Stimulated activated CD8-positive, alpha-beta memory T cell treated with anti-CD3 and anti-CD28 coated beads, Interleukin-15, amount 100 ng/mL, for 24 hours (primary cell): ENCODE data around the gene IRAK2.
A peak's percentile ranks its signal among the peaks of the same experiment; 100 is the strongest.
"Not testable (repeated sequence)": the region's sequence is repeated elsewhere in the genome, so short reads cannot be mapped to it uniquely, and the experiment has no call there.

Experiments
- DNase-seq: peaks from one replicate; pipeline ENCODE4 v3.0.0-alpha.2; 2020; ENCODE audit warnings: low read depth

IRAK2 gene, protein sequence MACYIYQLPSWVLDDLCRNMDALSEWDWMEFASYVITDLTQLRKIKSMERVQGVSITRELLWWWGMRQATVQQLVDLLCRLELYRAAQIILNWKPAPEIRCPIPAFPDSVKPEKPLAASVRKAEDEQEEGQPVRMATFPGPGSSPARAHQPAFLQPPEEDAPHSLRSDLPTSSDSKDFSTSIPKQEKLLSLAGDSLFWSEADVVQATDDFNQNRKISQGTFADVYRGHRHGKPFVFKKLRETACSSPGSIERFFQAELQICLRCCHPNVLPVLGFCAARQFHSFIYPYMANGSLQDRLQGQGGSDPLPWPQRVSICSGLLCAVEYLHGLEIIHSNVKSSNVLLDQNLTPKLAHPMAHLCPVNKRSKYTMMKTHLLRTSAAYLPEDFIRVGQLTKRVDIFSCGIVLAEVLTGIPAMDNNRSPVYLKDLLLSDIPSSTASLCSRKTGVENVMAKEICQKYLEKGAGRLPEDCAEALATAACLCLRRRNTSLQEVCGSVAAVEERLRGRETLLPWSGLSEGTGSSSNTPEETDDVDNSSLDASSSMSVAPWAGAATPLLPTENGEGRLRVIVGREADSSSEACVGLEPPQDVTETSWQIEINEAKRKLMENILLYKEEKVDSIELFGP

DNA sequence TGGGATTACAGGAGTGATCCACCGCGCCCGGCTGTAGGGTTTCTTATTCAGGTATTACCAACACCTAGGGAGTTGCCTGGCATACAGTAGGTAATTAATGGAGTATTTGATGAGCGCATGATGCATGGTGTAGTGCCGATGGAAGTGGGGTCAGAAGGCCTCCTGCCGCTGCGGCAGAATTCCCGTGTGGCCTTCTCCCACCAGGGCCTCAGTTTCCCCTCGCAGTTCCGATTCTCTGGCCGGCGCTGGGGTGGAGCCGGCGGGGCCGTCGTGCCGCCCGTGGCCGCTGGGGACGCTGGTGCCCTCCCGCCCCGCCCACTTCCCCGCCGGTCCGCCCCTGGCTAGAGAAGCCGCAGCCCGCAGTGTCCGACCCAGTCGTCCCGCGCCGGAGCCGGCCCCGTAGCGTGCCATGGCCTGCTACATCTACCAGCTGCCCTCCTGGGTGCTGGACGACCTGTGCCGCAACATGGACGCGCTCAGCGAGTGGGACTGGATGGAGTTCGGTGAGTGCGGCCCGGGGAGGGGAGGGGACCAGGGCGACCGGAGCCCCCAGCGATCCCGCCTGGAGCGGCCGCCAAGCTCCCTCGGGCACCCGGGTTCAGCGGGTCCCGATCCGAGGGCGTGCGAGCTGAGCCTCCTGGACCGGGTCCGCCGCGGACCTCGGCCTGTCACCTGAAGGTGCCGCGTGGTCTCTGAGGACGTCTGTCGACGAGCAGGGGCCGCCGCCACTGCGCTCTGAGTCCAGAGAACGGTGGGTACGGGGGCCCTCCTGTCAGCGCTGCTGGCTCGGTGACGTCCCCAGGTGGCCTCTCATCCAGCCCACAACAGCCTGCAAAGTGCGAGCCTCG lies at the start of gene IRAK2:
TSS of gene IRAK2 (plus strand) at position 374 of the 848 bp plus-strand sequence. CDS start at position 410, 36 bp downstream.
- DNase-seq = peak; percentile 40

- DNase-seq = peak; percentile 81
Observed at GRCh38 chr3:10115326-10116137, 49.2 kb upstream of the IRAK2 start, which contains the start of gene BRK1. BRK1 (plus strand) TSS chr3:10115675; CDS start chr3:10115702, 27 bp downstream.

DNA sequence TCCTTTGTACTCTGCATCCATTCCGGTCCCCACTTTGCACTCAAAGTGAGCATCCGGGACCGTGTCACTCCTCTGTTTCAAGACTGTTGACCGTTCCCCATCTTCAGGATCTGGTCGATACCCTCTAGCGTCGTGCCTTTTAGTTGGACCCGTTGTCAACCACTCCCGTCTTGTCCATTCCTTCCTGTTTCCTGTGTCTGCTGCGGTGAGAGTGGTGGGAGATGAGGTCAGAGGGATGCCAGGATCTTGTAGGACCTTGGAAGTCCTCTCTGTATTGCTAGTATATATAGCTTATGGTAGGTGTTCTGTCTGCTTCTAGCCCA lies 48.6 kb upstream of the IRAK2 start:
- no peak for DNase-seq

GRCh38 chr3:10116928-10117327 lies 47.8 kb upstream of the IRAK2 start:
- DNase-seq = no peak

GRCh38 chr3:10119376-10119775 lies 45.3 kb upstream of the IRAK2 start:
- DNase-seq = no peak

DNA sequence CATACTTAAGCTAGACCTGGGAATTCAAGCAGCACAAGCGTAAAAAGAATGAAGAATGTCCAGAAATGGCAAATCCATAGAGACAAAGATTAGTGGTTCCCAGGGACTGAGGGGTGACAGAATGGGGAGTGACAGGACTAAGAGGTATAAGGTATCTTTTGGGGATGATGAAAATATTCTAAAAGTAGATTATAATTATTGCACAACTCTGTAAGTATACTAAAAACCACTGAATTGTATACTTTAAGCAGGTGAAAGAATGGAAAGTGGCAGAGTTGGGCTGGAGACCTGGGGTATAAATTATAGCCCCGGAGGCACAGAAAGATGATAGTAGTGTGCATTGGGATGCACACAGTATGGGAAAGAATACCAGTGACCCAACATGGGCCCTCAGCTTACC lies 43.7 kb upstream of the IRAK2 start:
- DNase-seq = no peak

GRCh38 chr3:10122724-10123123 lies 42.0 kb upstream of the IRAK2 start:
- DNase-seq = no peak

- not testable (repeated sequence) for DNase-seq
Observed at GRCh38 chr3:10135872-10136271, 28.8 kb upstream of the IRAK2 start.

DNA sequence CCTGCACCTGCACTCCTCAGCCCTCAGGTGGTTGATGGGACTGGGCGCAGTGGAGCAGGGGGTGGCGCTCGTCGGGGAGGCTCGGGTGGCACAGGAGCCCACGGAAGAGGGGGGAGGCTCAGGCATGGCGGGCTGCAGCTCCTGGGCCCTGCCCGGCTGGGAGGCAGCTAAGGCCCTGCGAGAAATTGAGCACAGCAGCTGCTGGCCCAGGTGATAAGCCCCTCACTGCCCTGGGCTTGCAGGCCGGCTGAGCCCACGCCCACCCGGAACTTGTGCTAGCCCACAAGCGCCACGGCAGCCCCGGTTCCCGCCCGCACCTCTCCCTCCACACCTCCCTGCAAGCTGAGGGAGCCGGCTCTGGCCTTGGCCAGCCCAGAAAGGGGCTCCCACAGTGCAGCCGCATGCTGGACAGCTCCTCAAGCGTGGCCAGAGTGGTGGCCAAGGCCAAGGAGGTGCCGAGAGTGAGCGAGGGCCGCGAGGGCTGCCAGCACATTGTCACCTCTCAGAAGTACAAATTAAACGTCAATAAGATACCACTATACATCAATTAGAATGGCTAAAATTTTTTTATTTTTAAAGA lies 28.2 kb upstream of the IRAK2 start:
- no peak for DNase-seq

DNA sequence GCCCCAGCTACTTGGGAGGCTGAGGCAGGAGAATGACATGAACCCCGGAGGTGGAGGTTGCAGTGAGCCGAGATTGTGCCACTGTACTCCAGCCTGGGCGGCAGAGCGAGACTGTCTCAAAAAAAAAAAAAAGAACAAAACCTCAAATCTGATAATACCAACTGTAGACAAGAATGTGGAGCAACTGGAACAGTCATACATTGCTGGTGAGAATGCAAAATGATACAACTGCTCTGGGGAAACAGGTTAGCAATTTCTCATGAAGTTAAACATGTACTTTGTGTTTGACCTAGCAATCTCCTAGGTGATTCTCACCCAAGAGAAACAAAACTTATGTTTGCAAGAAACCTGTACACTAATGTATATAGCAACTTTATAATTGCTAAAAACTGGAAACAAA lies 27.5 kb upstream of the IRAK2 start:
- no peak for DNase-seq

- DNase-seq = no peak
Observed at GRCh38 chr3:10140996-10141546, 23.6 kb upstream of the IRAK2 start.

DNA sequence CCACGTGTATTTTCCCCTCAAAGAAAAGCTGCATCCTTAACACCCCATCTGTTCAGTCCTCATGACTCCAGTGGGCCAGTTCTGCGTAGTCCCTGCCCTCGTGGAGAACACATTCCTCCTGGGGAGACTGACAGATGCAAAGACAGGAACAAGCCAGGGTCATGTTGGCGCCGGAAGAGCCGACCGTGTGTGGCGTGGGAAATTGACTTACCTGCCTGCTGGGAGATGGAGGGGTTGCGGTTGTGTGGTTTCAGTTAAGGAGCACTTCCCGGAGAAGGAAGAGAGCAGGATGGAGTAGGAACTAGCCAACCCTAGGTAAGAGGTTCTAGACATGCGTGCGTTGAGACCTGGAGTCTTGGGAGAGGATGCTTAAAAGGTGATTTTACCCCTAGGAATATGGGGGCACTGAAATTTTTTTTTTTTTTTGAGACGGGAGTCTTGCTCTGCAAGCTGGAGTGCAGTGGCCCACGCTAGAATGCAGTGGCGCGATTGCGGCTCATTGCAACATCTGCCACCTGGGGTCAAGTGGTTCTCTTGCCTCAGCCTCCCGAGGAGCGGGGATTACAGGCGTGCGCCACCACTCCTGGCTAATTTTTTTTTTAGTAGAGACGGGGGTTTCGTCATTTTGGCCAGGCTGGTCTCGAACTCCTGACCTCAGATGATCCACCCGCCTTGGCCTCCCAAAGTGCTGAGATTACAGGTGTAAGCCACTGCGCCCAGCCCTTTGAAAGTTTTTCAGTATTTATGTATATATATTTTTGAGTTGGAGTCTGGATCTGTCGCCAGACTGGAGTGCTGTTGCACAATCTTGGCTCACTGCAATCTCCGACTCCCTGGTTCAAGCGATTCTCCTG lies 21.8 kb upstream of the IRAK2 start:
- no peak for DNase-seq

GRCh38 chr3:10145685-10146084 lies 19.0 kb upstream of the IRAK2 start:
- no peak for DNase-seq

DNA sequence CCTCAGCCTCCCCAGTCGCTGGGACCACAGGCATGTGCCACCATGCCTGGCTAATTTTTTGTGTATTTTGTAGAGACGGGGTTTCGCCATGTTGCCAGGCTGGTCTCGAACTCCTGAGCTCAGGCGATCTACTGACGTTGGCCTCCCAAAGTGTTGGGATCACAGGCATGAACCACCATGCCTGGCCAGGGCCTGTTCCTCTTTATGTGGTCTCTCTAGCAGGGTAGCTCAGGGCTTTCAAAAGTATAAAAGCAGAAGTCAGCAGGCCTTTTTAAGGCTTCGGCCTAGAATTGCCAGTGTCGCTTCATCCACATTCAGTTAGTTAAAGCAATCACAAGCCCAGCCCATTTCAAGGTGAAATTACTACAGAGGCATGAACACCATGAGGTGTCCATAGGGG lies 15.5 kb upstream of the IRAK2 start:
- DNase-seq = no peak

GRCh38 chr3:10150987-10151386 lies 13.7 kb upstream of the IRAK2 start:
- DNase-seq = no peak

- DNase-seq = no peak
Observed at GRCh38 chr3:10154335-10155122, 10.2 kb upstream of the IRAK2 start.

GRCh38 chr3:10155123-10155472 lies 9.6 kb upstream of the IRAK2 start:
- no peak for DNase-seq

DNA sequence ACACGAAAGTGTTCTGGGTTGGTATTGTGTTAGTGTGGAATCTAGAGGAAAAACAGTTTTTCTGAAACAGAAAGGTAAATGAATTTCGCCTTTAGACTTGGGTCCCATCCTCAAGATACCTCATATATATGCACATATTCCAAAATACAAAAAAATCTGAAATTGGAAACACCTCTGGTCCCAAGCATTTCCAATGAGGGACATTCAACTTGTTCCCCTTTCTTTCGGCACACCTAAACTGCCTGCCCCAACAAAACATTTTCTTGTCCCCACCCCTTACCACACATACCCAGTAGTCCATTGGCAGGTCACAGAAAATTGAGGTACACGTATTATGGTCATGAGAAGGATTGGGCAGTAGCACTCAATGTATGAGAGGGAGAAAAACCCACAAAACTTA lies 9.1 kb upstream of the IRAK2 start:
- DNase-seq = no peak

- DNase-seq = no peak
Observed at GRCh38 chr3:10157031-10157430, 7.7 kb upstream of the IRAK2 start.

DNA sequence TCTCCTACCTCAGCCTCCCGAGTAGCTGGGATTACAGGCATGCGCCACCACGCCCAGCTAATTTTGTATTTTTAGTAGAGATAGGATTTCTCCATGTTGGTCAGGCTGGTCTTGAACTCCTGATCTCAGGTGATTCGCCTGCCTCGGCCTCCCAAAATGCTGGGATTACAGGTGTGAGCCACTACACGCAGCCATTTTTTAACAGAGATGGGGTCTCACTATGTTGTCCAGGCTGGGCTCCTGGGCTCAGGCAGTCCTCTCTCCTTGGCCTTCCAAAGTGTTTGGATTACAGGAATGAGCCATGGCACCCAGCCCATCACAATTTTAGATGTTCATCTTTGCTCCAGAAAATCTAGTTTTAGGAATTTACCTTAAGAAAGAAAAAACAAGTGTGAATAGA lies 6.2 kb upstream of the IRAK2 start:
- DNase-seq = not testable (repeated sequence)
